NCI-H1694 (cell line): Measurements from ENCODE around the gene AQP12B.
"Not testable (repeated sequence)": the region's sequence is repeated elsewhere in the genome, so short reads cannot be mapped to it uniquely, and the experiment has no call there.

Experiments
- DNase-seq: peaks from one replicate; lab custom pipeline; 2025; lab: John Stamatoyannopoulos, UW

AQP12B gene

GRCh38 chr2:240683329-240683979 lies 769 bp upstream of the AQP12B start:
- not testable (repeated sequence) for DNase-seq

GRCh38 chr2:240680185-240680584 lies 2.5 kb downstream of the AQP12B start:
- not testable (repeated sequence) for DNase-seq

- DNase-seq = not testable (repeated sequence)
Observed at GRCh38 chr2:240678909-240679308, 3.8 kb downstream of the AQP12B start.

- not testable (repeated sequence) for DNase-seq
Observed at GRCh38 chr2:240678043-240678442, 4.6 kb downstream of the AQP12B start.

- not testable (repeated sequence) for DNase-seq
Observed at GRCh38 chr2:240675345-240675744, 7.3 kb downstream of the AQP12B start.

GRCh38 chr2:240674461-240675184 lies 8.1 kb downstream of the AQP12B start:
- peak; percentile 8 for DNase-seq

- no peak for DNase-seq
Observed at GRCh38 chr2:240672701-240673190, 9.9 kb downstream of the AQP12B start.

- DNase-seq = no peak
Observed at GRCh38 chr2:240672076-240672700, 10.5 kb downstream of the AQP12B start.

- no peak for DNase-seq
Observed at GRCh38 chr2:240670950-240671349, 11.7 kb downstream of the AQP12B start.

- no peak for DNase-seq
Observed at GRCh38 chr2:240670402-240670801, 12.3 kb downstream of the AQP12B start.

- no peak for DNase-seq
Observed at GRCh38 chr2:240664622-240665021, 18.1 kb downstream of the AQP12B start.

GRCh38 chr2:240663546-240664190 lies 19.0 kb downstream of the AQP12B start:
- DNase-seq = no peak

- DNase-seq = no peak
Observed at GRCh38 chr2:240662681-240663080, 20.0 kb downstream of the AQP12B start.

GRCh38 chr2:240659883-240660282 lies 22.8 kb downstream of the AQP12B start:
- not testable (repeated sequence) for DNase-seq

GRCh38 chr2:240655931-240656886 lies 26.5 kb downstream of the AQP12B start:
- no peak for DNase-seq

- no peak for DNase-seq
Observed at GRCh38 chr2:240651185-240651584, 31.5 kb downstream of the AQP12B start.

GRCh38 chr2:240650254-240650965 lies 32.3 kb downstream of the AQP12B start:
- DNase-seq = no peak

- DNase-seq = no peak
Observed at GRCh38 chr2:240649331-240649730, 33.4 kb downstream of the AQP12B start.

GRCh38 chr2:240648650-240649275 lies 33.9 kb downstream of the AQP12B start:
- DNase-seq = no peak

- DNase-seq = no peak
Observed at GRCh38 chr2:240648155-240648649, 34.5 kb downstream of the AQP12B start.
